Mesenchymal stem cell (in vitro differentiated cells and primary cell): Measurements from ENCODE around the gene WHRN.
A peak's percentile ranks its signal among the peaks of the same experiment; 100 is the strongest.

Experiments used
- DNase-seq: peaks from one replicate; pipeline ENCODE4 v3.0.0-alpha.2; 2013
- H2AFZ ChIP-seq: one replicate; pipeline ENCODE4 v1.6.1; 2013; ENCODE audit warnings: low read depth, mild to moderate bottlenecking, control low read depth, inconsistent platforms, low read length, moderate library complexity
- H2AK5ac ChIP-seq: 2 replicates; pipeline ENCODE4 v1.6.1; 2013; ENCODE audit warnings: low read length, moderate library complexity, mild to moderate bottlenecking, inconsistent platforms; ENCODE audit not compliant: severe bottlenecking
- H2BK120ac ChIP-seq: one replicate; pipeline ENCODE4 v1.6.1; 2013; ENCODE audit warnings: low read depth, mild to moderate bottlenecking, inconsistent platforms, low read length, moderate library complexity
- H2BK12ac ChIP-seq, 2 experiments: one replicate each; pipeline ENCODE4 v1.6.1; 2013; ENCODE audit warnings: inconsistent platforms in 2 of 2, low read length in 2 of 2, mild to moderate bottlenecking in 2 of 2, moderate library complexity in 2 of 2, control low read depth in 1 of 2
- H2BK15ac ChIP-seq: one replicate; pipeline ENCODE4 v1.6.1; 2013; ENCODE audit warnings: mild to moderate bottlenecking, low read depth, inconsistent platforms; ENCODE audit not compliant: poor library complexity, severe bottlenecking
- H2BK5ac ChIP-seq: 2 replicates; pipeline ENCODE4 v1.6.1; 2013; ENCODE audit warnings: low read depth, mild to moderate bottlenecking, low read length, control low read depth, inconsistent platforms; ENCODE audit not compliant: poor library complexity, severe bottlenecking
- H3K14ac ChIP-seq, 2 experiments: one replicate each; pipeline ENCODE4 v1.6.1; 2013; ENCODE audit warnings: inconsistent platforms in 2 of 2, low read length in 2 of 2, control low read depth in 1 of 2, mild to moderate bottlenecking in 1 of 2, moderate library complexity in 1 of 2
- H3K18ac ChIP-seq, 2 experiments: one replicate each; pipeline ENCODE4 v1.6.1; 2013; ENCODE audit warnings: inconsistent platforms in 2 of 2, low read length in 2 of 2, control low read depth in 1 of 2, low read depth in 1 of 2, mild to moderate bottlenecking in 1 of 2
- H3K23ac ChIP-seq, 2 experiments: one replicate each; pipeline ENCODE4 v1.6.1; 2013; ENCODE audit warnings: inconsistent platforms in 2 of 2, low read length in 2 of 2, mild to moderate bottlenecking in 2 of 2, moderate library complexity in 2 of 2, control low read depth in 1 of 2
- H3K27ac ChIP-seq: 2 replicates; pipeline ENCODE4 v1.5.1; 2013; ENCODE audit warnings: mild to moderate bottlenecking, moderate library complexity, low read length, control low read depth, inconsistent platforms; ENCODE audit not compliant: poor library complexity, severe bottlenecking
- H3K27me3 ChIP-seq, 2 experiments: 2 replicates each; pipeline versions ENCODE4 v1.6.1 to v1.7.0; 2013; ENCODE audit warnings: low read length in 2 of 2, mild to moderate bottlenecking in 2 of 2, moderate library complexity in 2 of 2, control low read depth in 1 of 2, inconsistent platforms in 1 of 2; ENCODE audit not compliant: control insufficient read depth in 1 of 2, insufficient read depth in 1 of 2
- H3K36me3 ChIP-seq, 2 experiments: 2 replicates each; pipeline versions ENCODE4 v1.6.1 to v1.7.0; 2013; ENCODE audit warnings: low read length in 2 of 2, control low read depth in 1 of 2, inconsistent platforms in 1 of 2, low read depth in 1 of 2, mild to moderate bottlenecking in 1 of 2; ENCODE audit not compliant: insufficient read depth in 2 of 2, control insufficient read depth in 1 of 2
- H3K4ac ChIP-seq, 2 experiments: one replicate each; pipeline ENCODE4 v1.6.1; 2013; ENCODE audit warnings: inconsistent platforms in 2 of 2, low read length in 2 of 2, mild to moderate bottlenecking in 2 of 2, moderate library complexity in 2 of 2, control low read depth in 1 of 2, low read depth in 1 of 2
- H3K4me1 ChIP-seq: 2 replicates; pipeline ENCODE4 v1.6.1; 2013; ENCODE audit warnings: low read depth, low read length, control low read depth; ENCODE audit not compliant: control insufficient read depth, insufficient read depth
- H3K4me2 ChIP-seq: 2 replicates; pipeline ENCODE4 v1.6.1; 2013; ENCODE audit warnings: low read length, mild to moderate bottlenecking, inconsistent platforms; ENCODE audit not compliant: poor library complexity, severe bottlenecking
- H3K4me3 ChIP-seq, 2 experiments: 2 replicates each; pipeline versions ENCODE4 v1.5.1 to v1.7.0; 2013; ENCODE audit warnings: low read length in 2 of 2, mild to moderate bottlenecking in 2 of 2, control low read depth in 1 of 2, low read depth in 1 of 2; ENCODE audit not compliant: insufficient read depth in 1 of 2
- H3K79me1 ChIP-seq: replicated peaks from 2 replicates; pipeline ENCODE4 v1.6.1; 2013; ENCODE audit warnings: mild to moderate bottlenecking, control low read depth, low read length, inconsistent platforms; ENCODE audit not compliant: poor library complexity, severe bottlenecking
- H3K9ac ChIP-seq: 2 replicates; pipeline ENCODE4 v1.7.0; 2013; ENCODE audit warnings: mild to moderate bottlenecking, low read length, moderate library complexity
- H3K9me3 ChIP-seq: 2 replicates; pipeline ENCODE4 v1.7.0; 2013; ENCODE audit warnings: mild to moderate bottlenecking, low read length; ENCODE audit not compliant: control insufficient read depth
- H4K8ac ChIP-seq: one replicate; pipeline ENCODE4 v1.6.1; 2013; ENCODE audit warnings: inconsistent platforms, mild to moderate bottlenecking, low read length, moderate library complexity
- H4K91ac ChIP-seq: one replicate; pipeline ENCODE4 v1.6.1; 2013; ENCODE audit warnings: mild to moderate bottlenecking, low read length, inconsistent platforms
- WGBS: methylation state at CpG from one replicate; pipeline ENCODE4 v1.1.7; 2013; ENCODE audit warnings: mixed read lengths; 5-methylcytosine and 5-hydroxymethylcytosine counted together

WHRN gene

GRCh38 chr9:114389612-114390368 is 115.5 kb downstream of the WHRN start:
- H3K36me3 ChIP-seq = no peaks in the 10 kb centered on the region
- peaks cover 29% of the 10 kb centered on the region for H3K4me1 ChIP-seq
- peaks cover 3% of the 10 kb centered on the region for H3K79me1 ChIP-seq
- H2AFZ ChIP-seq = no peak overlapping the region
- H2BK5ac ChIP-seq = no peak overlapping the region
- no peak overlapping the region for H3K18ac ChIP-seq
- no peaks in the 10 kb centered on the region for H3K9me3 ChIP-seq
- no peak overlapping the region for H3K4ac ChIP-seq
- peak overlapping the region; percentile 45 for H2AK5ac ChIP-seq
- no peak overlapping the region for H3K4me3 ChIP-seq
- peak overlapping the region; percentile 20 for H4K8ac ChIP-seq
- H2BK15ac ChIP-seq = no peak overlapping the region
- no peaks in the 10 kb centered on the region for H3K27me3 ChIP-seq
- no peak overlapping the region for H3K23ac ChIP-seq
- no peak for DNase-seq
- no peak overlapping the region for H3K4me2 ChIP-seq
- peak overlapping the region in 1 of 2 experiments; percentile 31 for H2BK12ac ChIP-seq
- 94% methylated on average over 6 of the region's 7 CpGs for WGBS
- no peak overlapping the region for H3K27ac ChIP-seq
- H4K91ac ChIP-seq = no peak overlapping the region
- no peak overlapping the region for H3K14ac ChIP-seq
- H3K9ac ChIP-seq = peak overlapping the region; percentile 35
- no peak overlapping the region for H2BK120ac ChIP-seq

DNA sequence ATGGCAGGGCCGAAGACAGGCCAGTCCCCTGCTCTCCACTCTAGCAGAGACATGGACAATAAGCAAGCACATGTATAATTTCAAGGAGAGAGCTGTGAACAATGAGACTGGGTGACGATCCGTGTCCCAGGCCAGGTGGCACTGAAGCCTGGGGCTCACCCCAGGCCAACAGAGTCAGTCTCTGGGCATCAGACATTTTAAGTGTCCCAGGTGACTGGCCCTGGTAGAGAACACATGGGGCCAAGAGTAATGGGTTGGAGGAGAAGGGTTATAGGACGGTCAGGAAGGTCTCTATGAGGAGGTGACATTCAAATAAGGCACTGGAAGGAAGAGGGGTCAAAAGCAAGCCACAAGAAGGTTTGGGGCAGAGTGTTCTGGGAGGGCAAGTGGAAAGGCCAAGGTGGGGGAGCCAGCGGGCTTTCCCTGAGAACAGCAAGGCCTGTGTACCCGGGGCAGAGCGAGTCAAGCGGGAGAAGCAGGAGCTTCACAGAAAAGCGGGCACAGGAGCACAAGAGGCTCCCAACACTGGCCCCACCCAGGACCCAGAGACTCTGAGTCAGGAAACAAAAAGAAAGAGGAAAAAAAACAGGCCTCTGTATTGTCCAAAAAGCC is 116.4 kb downstream of the WHRN start:
- WGBS = 89% methylated on average over 8 of the region's 9 CpGs
- no peaks in the 10 kb centered on the region for H3K9me3 ChIP-seq
- no peaks in the 10 kb centered on the region for H3K36me3 ChIP-seq
- H3K4me2 ChIP-seq = no peak overlapping the region
- H3K9ac ChIP-seq = peak overlapping the region; percentile 90
- peak overlapping the region; percentile 92 for H2BK12ac ChIP-seq
- H3K4me3 ChIP-seq = no peak overlapping the region
- peaks cover 30% of the 10 kb centered on the region for H3K4me1 ChIP-seq
- no peak overlapping the region for H3K23ac ChIP-seq
- peak overlapping the region; percentile 69 for H2BK120ac ChIP-seq
- DNase-seq = no peak
- peaks cover 3% of the 10 kb centered on the region for H3K79me1 ChIP-seq
- H2AK5ac ChIP-seq = peak overlapping the region; percentile 5
- H3K27ac ChIP-seq = no peak overlapping the region
- H3K27me3 ChIP-seq = no peaks in the 10 kb centered on the region
- H2BK5ac ChIP-seq = no peak overlapping the region
- H3K14ac ChIP-seq = peak overlapping the region in 1 of 2 experiments; percentile 41
- no peak overlapping the region for H2BK15ac ChIP-seq
- H4K91ac ChIP-seq = peak overlapping the region; percentile 96
- H4K8ac ChIP-seq = peak overlapping the region; percentile 77
- H3K4ac ChIP-seq = peak overlapping the region; percentile 68 to 69
- no peak overlapping the region for H2AFZ ChIP-seq
- peak overlapping the region; percentile 75 to 92 for H3K18ac ChIP-seq

GRCh38 chr9:114388357-114388682 is 117.0 kb downstream of the WHRN start:
- peak overlapping the region; percentile 77 for H4K8ac ChIP-seq
- H3K4me3 ChIP-seq = peak overlapping the region in 1 of 2 experiments; percentile 91
- H3K36me3 ChIP-seq = no peaks in the 10 kb centered on the region
- H3K4me1 ChIP-seq = peaks cover 35% of the 10 kb centered on the region
- peak overlapping the region in 1 of 2 experiments; percentile 75 for H3K14ac ChIP-seq
- H3K9ac ChIP-seq = peak overlapping the region; percentile 90
- peak overlapping the region; percentile 96 for H4K91ac ChIP-seq
- H2BK5ac ChIP-seq = no peak overlapping the region
- H3K4ac ChIP-seq = peak overlapping the region; percentile 68 to 69
- WGBS = 76% methylated on average over 9 of the region's 9 CpGs
- H3K18ac ChIP-seq = peak overlapping the region; percentile 75 to 92
- peak overlapping the region; percentile 92 for H2BK12ac ChIP-seq
- H2BK15ac ChIP-seq = peak overlapping the region; percentile 92
- H2BK120ac ChIP-seq = peak overlapping the region; percentile 69
- H2AFZ ChIP-seq = no peak overlapping the region
- no peaks in the 10 kb centered on the region for H3K9me3 ChIP-seq
- peak overlapping the region; percentile 77 for H3K27ac ChIP-seq
- DNase-seq = no peak
- H3K79me1 ChIP-seq = peaks cover 3% of the 10 kb centered on the region
- no peak overlapping the region for H3K23ac ChIP-seq
- no peak overlapping the region for H3K4me2 ChIP-seq
- H2AK5ac ChIP-seq = peak overlapping the region; percentile 2
- H3K27me3 ChIP-seq = no peaks in the 10 kb centered on the region

DNA sequence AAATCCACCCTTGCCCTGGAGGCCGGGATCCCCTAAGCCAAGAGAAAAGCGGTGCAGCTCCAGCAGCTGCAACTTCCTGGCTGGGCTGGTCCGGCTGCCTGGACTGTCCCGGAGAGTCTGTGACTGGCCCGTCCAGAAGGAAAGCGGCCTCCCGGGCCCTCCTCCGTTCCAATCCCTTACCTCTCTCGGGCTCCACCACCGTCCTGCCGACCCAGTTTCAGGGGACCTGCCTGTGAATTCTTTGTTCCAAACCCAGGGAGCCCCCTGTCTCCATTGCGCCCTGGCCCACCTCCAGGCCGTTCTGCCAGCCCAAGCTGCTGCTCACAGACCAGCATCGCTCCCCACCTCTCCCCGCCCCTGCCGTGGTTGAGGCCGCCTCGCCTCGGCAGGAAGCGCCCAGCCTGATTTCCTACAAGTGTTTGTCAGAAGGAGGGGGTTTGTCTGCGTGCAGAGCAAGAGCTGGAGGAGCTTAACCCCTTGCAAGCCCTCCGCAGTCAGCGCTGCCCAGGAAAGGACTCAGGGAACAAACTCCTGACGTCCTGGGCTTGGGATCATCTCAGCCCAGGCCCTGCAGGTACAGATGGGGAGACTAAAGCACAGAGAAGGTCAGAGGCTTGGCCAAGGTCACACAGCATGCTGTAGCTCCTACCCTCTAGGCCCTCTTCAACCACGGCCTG is 117.5 kb downstream of the WHRN start, which contains the start of gene AKNA:
Gene AKNA, minus strand, starts transcription at position 303 of the 677 bp plus-strand sequence. CDS start 6,649 bp downstream, outside the sequence.
- WGBS = 1% methylated on average over 19 of the region's 25 CpGs
- peak within 1 kb of the TSS; percentile 77 for H3K27ac ChIP-seq
- H3K23ac ChIP-seq = peak within 1 kb of the TSS in 1 of 2 experiments; percentile 89
- H3K4me1 ChIP-seq = peaks cover 40% of the 10 kb centered on the region
- H2BK12ac ChIP-seq = peak within 1 kb of the TSS; percentile 92
- peaks cover 3% of the 10 kb centered on the region for H3K79me1 ChIP-seq
- DNase-seq = peak; percentile 93
- H3K36me3 ChIP-seq = no peaks in the 10 kb centered on the region
- peak within 1 kb of the TSS; percentile 92 for H2BK15ac ChIP-seq
- no peaks in the 10 kb centered on the region for H3K9me3 ChIP-seq
- H3K4ac ChIP-seq = peak within 1 kb of the TSS; percentile 69 to 71
- H4K91ac ChIP-seq = peak within 1 kb of the TSS; percentile 96
- H3K9ac ChIP-seq = peak within 1 kb of the TSS; percentile 90
- H2BK120ac ChIP-seq = peak within 1 kb of the TSS; percentile 69
- peak within 1 kb of the TSS; percentile 55 to 91 for H3K4me3 ChIP-seq
- peak within 1 kb of the TSS; percentile 49 for H2BK5ac ChIP-seq
- peak within 1 kb of the TSS; percentile 5 for H2AK5ac ChIP-seq
- H3K4me2 ChIP-seq = peak within 1 kb of the TSS; percentile 69
- peak within 1 kb of the TSS; percentile 33 for H2AFZ ChIP-seq
- H4K8ac ChIP-seq = peak within 1 kb of the TSS; percentile 77
- H3K27me3 ChIP-seq = no peaks in the 10 kb centered on the region
- peak within 1 kb of the TSS in 1 of 2 experiments; percentile 84 for H3K14ac ChIP-seq
- peak within 1 kb of the TSS; percentile 92 to 96 for H3K18ac ChIP-seq
